GM12865 (cell line): Measurements from ENCODE around the gene KPNB1.

ENCODE experiments used
- DNase-seq: peaks from one replicate; pipeline ENCODE4 v3.0.0; 2010; ENCODE audit warnings: low read depth
- H3K4me3 ChIP-seq: 2 replicates; pipeline ENCODE4 v1.5.1; 2011; ENCODE audit warnings: mild to moderate bottlenecking, low read depth, low read length, control low read depth
- TF ChIP-seq, protein P1 (sequence below): IDR thresholded peaks from 2 replicates; pipeline ENCODE4 v1.5.1; 2011; ENCODE audit warnings: low read length, control low read depth, low read depth, inconsistent platforms; ENCODE audit not compliant: insufficient read depth; ENCODE audit errors: missing control alignments

Gene KPNB1

DNA sequence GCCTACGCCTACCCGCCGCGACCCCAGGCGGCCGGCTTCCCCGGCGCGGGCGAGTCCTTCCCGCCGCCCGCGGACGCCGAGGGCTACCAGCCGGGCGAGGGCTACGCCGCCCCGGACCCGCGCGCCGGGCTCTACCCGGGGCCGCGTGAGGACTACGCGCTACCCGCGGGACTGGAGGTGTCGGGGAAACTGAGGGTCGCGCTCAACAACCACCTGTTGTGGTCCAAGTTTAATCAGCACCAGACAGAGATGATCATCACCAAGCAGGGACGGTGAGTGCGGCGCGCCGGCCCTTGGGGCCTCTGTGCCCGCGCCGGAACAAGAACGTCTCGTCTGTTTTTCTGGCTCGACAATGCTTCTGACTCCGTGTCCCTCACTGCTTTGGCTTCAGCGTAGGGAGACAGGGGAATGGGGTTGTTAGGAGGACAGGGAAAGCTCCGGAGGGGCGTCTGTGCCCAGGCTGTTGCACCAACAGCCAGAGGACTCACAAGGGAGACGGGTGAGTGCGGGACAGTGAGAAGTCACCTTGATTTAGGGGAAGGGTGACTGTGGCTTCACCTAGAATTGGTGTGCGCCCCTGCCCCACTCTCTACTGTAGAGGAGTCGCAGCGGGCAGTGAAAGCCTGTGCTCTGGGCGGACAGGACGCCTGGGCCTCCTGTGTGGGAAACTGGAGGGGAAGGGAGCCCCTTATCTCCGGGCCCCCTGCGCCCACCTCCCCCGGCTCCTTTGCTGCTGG lies 84.1 kb downstream of the KPNB1 start:
- TF ChIP-seq, protein P1, sequence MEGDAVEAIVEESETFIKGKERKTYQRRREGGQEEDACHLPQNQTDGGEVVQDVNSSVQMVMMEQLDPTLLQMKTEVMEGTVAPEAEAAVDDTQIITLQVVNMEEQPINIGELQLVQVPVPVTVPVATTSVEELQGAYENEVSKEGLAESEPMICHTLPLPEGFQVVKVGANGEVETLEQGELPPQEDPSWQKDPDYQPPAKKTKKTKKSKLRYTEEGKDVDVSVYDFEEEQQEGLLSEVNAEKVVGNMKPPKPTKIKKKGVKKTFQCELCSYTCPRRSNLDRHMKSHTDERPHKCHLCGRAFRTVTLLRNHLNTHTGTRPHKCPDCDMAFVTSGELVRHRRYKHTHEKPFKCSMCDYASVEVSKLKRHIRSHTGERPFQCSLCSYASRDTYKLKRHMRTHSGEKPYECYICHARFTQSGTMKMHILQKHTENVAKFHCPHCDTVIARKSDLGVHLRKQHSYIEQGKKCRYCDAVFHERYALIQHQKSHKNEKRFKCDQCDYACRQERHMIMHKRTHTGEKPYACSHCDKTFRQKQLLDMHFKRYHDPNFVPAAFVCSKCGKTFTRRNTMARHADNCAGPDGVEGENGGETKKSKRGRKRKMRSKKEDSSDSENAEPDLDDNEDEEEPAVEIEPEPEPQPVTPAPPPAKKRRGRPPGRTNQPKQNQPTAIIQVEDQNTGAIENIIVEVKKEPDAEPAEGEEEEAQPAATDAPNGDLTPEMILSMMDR = no peak
- peak overlapping the region; percentile 70 for H3K4me3 ChIP-seq
- no peak for DNase-seq

DNA sequence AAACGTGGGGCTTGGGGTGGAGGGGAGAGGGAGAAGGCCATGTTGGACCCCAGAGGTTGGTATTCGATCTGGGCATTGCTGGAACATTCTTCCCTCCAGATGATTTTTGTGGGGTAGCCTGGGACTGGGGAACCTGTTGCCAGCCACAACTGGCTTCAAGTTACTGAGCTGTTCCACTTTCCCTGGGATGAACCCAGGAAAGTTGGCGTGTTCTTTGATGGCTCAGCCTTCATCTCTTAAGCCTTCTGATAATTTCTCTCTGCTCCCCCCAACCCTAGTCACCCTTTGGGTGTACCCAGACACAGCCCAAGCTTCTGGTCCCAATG lies 85.4 kb downstream of the KPNB1 start:
- H3K4me3 ChIP-seq = peak overlapping the region; percentile 70
- no peak for DNase-seq
- TF ChIP-seq, protein P1 = no peak
